NB4 (cell line): ENCODE results near the gene RCAN2.

ENCODE experiments used
- MAX ChIP-seq: IDR thresholded peaks from 2 replicates; pipeline ENCODE4 v1.6.1; 2011; ENCODE audit warnings: low read depth, low read length
- POLR2A ChIP-seq: IDR thresholded peaks from 2 replicates; pipeline ENCODE4 v1.6.1; 2011; ENCODE audit warnings: mild to moderate bottlenecking; ENCODE audit not compliant: insufficient read length; ENCODE audit errors: extremely low read depth
- TF ChIP-seq, protein P1 (sequence below): IDR thresholded peaks from one replicate; pipeline ENCODE4 v1.5.1; 2012; ENCODE audit warnings: low read depth, low read length

GRCh38 chr6:46414398-46414797, 76.9 kb downstream of the RCAN2 start:
- TF ChIP-seq, protein P1, sequence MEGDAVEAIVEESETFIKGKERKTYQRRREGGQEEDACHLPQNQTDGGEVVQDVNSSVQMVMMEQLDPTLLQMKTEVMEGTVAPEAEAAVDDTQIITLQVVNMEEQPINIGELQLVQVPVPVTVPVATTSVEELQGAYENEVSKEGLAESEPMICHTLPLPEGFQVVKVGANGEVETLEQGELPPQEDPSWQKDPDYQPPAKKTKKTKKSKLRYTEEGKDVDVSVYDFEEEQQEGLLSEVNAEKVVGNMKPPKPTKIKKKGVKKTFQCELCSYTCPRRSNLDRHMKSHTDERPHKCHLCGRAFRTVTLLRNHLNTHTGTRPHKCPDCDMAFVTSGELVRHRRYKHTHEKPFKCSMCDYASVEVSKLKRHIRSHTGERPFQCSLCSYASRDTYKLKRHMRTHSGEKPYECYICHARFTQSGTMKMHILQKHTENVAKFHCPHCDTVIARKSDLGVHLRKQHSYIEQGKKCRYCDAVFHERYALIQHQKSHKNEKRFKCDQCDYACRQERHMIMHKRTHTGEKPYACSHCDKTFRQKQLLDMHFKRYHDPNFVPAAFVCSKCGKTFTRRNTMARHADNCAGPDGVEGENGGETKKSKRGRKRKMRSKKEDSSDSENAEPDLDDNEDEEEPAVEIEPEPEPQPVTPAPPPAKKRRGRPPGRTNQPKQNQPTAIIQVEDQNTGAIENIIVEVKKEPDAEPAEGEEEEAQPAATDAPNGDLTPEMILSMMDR: no peak
- TF ChIP-seq MAX: no peak
- no peak for TF ChIP-seq POLR2A
